Stimulated activated CD8-positive, alpha-beta memory T cell treated with anti-CD3 and anti-CD28 coated beads, Interleukin-4, amount 100 ng/mL, for 1 hour (primary cell): ENCODE results near the gene ATP5ME.
"Not testable (repeated sequence)": the region's sequence is repeated elsewhere in the genome, so short reads cannot be mapped to it uniquely, and the experiment has no call there.

ENCODE experiments used
- DNase-seq, 2 donors: peaks; one replicate each; pipeline ENCODE4 v3.0.0-alpha.2; 2020; ENCODE audit warnings: low read depth in 2 of 2, low spot score in 1 of 2

Gene ATP5ME

DNA sequence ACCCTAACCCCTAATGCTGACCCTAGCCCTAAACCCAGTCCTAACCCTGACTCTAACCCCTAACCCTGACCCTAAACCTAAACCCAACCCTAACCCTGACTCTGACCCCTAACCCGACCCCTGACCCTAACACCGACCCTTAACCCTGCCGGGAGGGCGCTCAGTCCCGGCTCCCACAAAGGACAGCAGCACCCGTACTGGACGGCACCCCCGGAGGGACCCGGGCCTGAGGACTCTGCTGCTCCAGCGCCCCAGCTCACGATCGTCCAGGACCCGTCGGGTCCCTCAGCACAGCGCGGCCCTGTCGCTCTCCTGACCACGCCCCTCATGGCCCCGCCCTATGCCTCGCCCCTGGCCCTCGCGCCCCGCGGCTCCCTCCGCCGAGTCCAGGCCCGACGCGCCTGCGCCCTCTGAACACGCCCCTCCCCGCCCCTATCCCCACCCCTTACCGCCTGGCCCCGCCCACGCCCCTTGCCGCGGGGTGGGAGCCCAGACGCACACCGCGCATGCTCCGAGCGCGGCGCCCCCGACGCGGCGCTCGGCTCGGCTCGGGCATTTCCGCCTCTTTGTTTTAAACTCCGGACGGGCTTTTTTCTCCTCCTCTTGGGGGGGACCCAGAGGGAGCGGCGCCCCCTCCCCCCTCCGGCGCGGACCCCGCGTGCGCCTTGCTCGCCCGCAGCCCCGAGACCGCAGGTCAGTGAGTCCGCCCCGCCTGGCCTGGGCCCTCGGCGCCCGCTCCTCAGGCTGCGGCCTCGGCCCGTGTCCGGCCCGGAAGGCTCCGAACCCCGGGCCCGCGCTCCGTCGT, 31.4 kb upstream of the ATP5ME start, which contains the start of gene PCGF3:
Gene PCGF3, plus strand, starts transcription at position 555 of the 805 bp plus-strand sequence. CDS start 27,849 bp downstream, outside the sequence.
- DNase-seq: peak; percentile 92 to 93

DNA sequence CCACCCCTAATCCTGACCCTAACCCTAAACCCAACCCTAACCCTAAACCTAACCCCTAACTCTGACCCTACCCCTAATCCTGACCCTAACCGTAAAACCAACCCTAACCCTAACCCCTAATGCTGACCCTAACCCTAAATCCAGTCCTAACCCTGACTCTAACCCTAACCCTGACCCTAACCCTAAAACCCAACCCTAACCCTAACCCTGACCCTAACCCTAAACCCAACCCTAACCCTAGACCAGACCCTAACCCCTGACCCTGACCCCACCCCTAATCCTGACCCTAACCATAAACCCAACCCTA, 30.8 kb upstream of the ATP5ME start:
- DNase-seq: no peak

GRCh38 chr4:704198-704891, 30.3 kb upstream of the ATP5ME start:
- DNase-seq: no peak

GRCh38 chr4:703336-704197, 29.5 kb upstream of the ATP5ME start:
- no peak for DNase-seq

DNA sequence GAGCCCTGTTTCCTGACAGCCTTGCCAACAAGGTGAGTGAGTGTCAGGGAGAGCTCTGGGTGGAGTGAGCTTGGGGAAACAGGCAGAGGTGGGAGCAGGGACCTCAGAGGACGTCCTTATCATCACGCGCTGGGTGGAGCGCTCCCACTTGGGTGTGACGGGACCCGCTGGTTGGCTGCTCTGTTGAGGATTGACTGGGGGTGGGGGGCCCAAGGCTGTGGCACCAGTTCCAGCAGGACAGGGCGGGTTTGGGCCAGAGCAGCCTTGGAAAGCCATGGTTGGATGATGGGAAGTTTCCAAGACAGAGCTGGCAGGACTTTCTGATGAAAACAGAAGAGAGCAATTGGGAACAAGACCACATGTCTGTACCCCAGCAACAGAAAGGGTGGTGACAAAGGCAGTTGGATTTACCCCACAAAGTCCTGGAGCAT, 28.6 kb upstream of the ATP5ME start:
- DNase-seq: no peak

- no peak for DNase-seq
Measured at GRCh38 chr4:700587-701264, 26.6 kb upstream of the ATP5ME start.

DNA sequence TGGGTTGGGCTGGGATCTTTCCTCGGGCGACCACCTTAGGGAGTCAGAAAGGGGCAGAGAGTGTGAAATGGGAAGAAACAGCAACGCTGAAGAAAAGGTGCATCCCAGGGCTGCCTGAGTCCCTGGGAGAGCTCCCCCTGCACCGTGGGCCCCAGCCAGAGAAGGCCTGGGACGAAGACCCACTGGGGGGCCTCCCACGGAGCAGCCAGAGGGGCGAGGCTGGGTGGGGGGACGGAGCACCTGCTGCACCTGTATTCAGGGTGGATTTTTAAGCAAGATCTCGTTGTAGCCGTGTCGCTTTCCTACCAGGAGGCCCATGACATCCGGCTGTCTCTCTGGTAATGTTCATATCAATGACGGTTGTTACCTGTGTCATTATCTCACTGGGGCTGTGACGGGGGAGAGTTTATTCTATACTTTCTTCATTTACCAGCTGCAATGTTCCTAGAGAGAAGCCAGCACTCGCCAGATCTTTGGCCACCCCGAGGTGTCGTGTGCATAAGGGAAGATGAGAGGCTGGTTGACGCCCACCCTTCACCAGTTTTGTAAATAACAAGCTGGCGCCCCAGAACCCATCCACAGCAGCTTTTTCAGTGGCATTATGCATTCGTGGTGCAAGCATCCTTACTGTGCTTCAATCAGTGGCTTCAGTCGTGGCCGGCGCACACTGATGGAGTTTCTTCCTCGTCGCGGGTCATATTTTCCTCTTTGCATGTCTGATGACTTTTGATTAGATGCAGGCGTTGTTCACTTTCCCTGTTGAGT, 25.9 kb upstream of the ATP5ME start:
- DNase-seq: no peak

DNA sequence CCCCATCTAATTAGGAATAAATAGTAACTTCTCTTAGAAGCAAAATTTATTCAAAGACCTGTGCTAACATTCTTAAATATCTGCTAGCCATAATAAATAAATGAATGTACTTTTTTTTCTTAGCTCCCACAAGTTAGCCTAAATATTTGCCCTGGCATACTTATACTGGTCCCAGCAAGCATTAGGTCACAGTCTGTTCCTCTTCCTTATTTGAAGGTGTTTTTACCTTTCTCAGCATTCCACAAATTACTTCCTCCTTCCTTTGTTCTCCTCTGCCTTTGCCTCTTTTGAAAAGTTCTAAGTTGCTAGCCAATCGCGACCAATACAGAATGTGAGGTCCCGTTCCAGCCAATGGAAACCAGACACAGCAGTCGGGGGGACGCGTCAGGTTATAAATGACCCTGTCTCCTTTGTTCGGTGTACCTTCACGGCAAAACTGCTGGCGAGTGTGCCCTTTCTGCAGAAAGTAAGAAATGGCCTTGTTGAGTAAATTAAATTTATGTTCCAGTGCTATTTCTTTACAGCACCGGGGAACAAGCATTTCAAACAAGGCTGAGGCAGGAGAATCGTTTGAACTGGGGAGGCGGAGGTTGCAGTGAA, 20.4 kb upstream of the ATP5ME start:
- not testable (repeated sequence) for DNase-seq

GRCh38 chr4:692771-693554, 18.9 kb upstream of the ATP5ME start:
- DNase-seq: no peak

DNA sequence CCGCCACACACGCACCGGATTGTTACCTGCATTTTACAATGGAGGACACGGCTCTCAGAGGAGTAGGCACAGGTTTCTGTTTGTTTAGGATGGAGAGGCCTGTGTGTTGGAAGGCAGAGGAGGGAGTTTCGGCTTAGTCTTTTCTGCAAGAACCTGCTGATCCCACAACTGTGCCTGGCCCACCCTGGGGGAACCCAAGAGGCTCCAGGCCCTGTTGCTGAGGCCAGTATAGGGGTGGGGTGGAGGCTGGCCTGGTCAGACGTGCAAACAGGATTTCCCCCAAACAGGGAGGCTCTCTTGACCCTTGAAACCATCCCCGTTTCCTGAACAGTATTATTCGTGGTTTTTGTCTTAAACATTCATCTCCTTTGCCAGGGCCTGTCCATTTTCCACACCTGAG, 15.6 kb upstream of the ATP5ME start:
- DNase-seq: no peak

- DNase-seq: no peak
Measured at GRCh38 chr4:688854-689681, 15.0 kb upstream of the ATP5ME start, which contains the start of gene SLC49A3. SLC49A3 (minus strand) TSS chr4:689151; CDS start chr4:689127, 24 bp downstream.

- DNase-seq: no peak
Measured at GRCh38 chr4:687971-688853, 14.1 kb upstream of the ATP5ME start.

DNA sequence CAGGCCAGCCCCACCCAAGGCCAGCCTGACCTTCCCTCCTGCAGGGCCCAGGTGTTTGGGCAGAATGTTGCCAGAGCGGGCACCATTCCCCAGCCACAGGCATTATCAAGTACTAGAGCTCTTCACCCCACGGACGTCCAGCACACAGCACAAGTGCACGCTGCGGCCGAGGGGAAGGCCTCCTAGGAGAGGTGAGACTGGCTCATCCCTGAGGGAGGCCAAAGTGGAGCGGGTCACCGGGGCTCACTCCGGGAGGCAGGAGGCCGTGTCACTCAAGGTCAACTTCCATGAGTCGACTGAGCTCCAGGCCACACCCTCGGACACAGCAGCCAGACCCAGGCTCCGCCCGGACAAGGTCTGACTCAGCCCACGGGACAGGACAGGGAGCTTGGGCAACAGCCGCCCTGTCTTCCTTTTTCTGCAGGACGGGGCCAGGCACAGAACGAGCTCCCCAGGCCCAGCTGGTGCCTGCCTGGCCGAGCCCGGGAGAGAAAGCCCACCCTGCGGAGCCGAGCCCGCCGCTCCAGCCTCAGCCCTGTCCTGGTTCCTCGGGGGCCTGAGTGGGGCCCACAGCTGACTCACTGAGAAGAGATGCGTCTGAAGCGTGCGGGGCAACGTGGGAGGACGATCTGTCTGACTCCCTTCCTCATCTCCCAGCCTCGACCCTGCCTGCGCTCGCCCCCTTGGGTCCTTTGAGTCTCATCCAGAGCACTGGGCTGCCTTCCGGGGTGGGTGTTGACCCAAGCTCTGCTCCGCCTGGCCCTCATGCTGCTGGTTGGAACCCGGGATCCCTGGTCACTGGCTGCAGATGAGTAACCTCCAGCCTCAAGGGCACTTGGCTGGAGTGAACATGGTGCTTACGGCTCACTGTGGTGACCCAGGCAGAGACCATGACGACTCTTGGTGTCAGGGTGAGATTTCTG, 13.2 kb upstream of the ATP5ME start:
- no peak for DNase-seq

GRCh38 chr4:686413-687040, 12.5 kb upstream of the ATP5ME start:
- DNase-seq: no peak

- DNase-seq: no peak
Measured at GRCh38 chr4:685679-686412, 11.8 kb upstream of the ATP5ME start.
